ENCODE data around the gene NAA16.

- TF ChIP-seq CTCF (IDR thresholded peaks at IDR 0.05) (no peak), POLR2A (IDR thresholded peaks at IDR 0.05; ENCODE audit: low read depth) (no peak)
Measured at GRCh38 chr13:41307884-41308640, 3.0 kb upstream of the NAA16 start.
